PC-9 (cell line): ENCODE results near the gene FAM163B. TPM values are rescaled to one million over a fixed set of nuclear protein-coding genes. Genes with fewer than 3 reads are reported as not detected.
A peak's percentile ranks its signal among the peaks of the same experiment; 100 is the strongest.

ENCODE experiments used
- BruUV-seq: library from RNA; stranded (reverse); fragments of 400-500 nt; replicated peaks from 2 replicates; lab custom pipeline; 2021; lab: Mats Ljungman, UMichigan
- CTCF ChIA-PET: fragments of 300-600 bp; sonication (Branson Sonifier 250); formaldehyde crosslinking; loops from one replicate; lab custom pipeline; 2022; ENCODE audit warnings: antibody characterized with exemption; lab: Charles Lee
- POLR2A ChIA-PET: fragments of 300-600 bp; sonication (Branson Sonifier 250); formaldehyde crosslinking; loops from one replicate; lab custom pipeline; 2022; ENCODE audit warnings: antibody characterized with exemption; ENCODE audit not compliant: unreplicated experiment; lab: Charles Lee
- DNase-seq, 2 experiments: peaks; one replicate each; pipeline versions ENCODE4 v3.0.0 to v3.0.0-alpha.2; 2015 to 2022; ENCODE audit warnings: mixed read lengths in 1 of 2
- H2AFZ ChIP-seq: fragments of 200-600 bp; sonication (generic); 2 replicates; pipeline ENCODE4 v1.8.1; 2017; ENCODE audit warnings: antibody characterized with exemption
- H3F3A ChIP-seq: fragments of 200-600 bp; sonication (generic); 2 replicates; pipeline ENCODE4 v1.8.1; 2017; ENCODE audit warnings: antibody characterized with exemption, mild to moderate bottlenecking, low read depth; ENCODE audit not compliant: insufficient read depth
- H3K27ac ChIP-seq: fragments of 200-600 bp; sonication (generic); 2 replicates; pipeline ENCODE4 v1.6.1; 2016; ENCODE audit warnings: mixed run types
- H3K27me3 ChIP-seq: fragments of 200-600 bp; sonication (generic); 2 replicates; pipeline ENCODE4 v1.6.1; 2016; ENCODE audit warnings: low read depth, mixed run types; ENCODE audit not compliant: insufficient read depth
- H3K36me3 ChIP-seq: fragments of 200-600 bp; sonication (generic); 2 replicates; pipeline ENCODE4 v1.6.1; 2016; ENCODE audit warnings: low read depth, mixed run types
- H3K4me1 ChIP-seq: fragments of 200-600 bp; sonication (generic); replicated peaks from 2 replicates; pipeline ENCODE4 v1.6.1; 2016; ENCODE audit warnings: mixed run types; ENCODE audit not compliant: insufficient read depth
- H3K4me2 ChIP-seq: fragments of 200-600 bp; sonication (generic); 2 replicates; pipeline ENCODE4 v1.6.1; 2017; ENCODE audit warnings: mixed run types
- H3K4me3 ChIP-seq: fragments of 200-600 bp; sonication (generic); 2 replicates; pipeline ENCODE4 v1.6.1; 2016; ENCODE audit warnings: mixed run types
- H3K79me2 ChIP-seq: fragments of 200-600 bp; sonication (generic); 2 replicates; pipeline ENCODE4 v1.6.1; 2017; ENCODE audit warnings: low read depth, mixed run types
- H3K9me2 ChIP-seq: fragments of 200-600 bp; sonication (generic); 2 replicates; pipeline ENCODE4 v1.8.1; 2017; ENCODE audit warnings: mild to moderate bottlenecking; ENCODE audit not compliant: insufficient read depth
- H3K9me3 ChIP-seq: fragments of 200-600 bp; sonication (generic); 2 replicates; pipeline ENCODE4 v1.8.1; 2016; ENCODE audit warnings: low read depth; ENCODE audit not compliant: insufficient read depth
- H4K20me1 ChIP-seq: fragments of 200-600 bp; sonication (generic); 2 replicates; pipeline ENCODE4 v1.8.1; 2017; ENCODE audit not compliant: insufficient read depth
- EZH2 ChIP-seq: fragments of 200-600 bp; sonication (generic); IDR thresholded peaks from 2 replicates; pipeline ENCODE4 v1.8.0; 2017; ENCODE audit warnings: antibody characterized with exemption, low read depth
- intact Hi-C: fragments of 100-400 bp; cut with micrococcal nuclease; formaldehyde crosslinking; loops from one replicate; pipeline ENCODE4 v1.10.0; 2022; ENCODE audit not compliant: unreplicated experiment
- total RNA-seq: library from RNA; stranded (reverse); gene quantifications from 2 replicates; pipeline ENCODE4 v1.2.3, GENCODE V29; 2021
- TF ChIP-seq, protein P1 (sequence below): fragments of 200-600 bp; sonication (generic); conservative IDR thresholded peaks from 2 replicates; pipeline ENCODE4 v1.6.1; 2017; ENCODE audit warnings: mixed run types, antibody characterized with exemption, mild to moderate bottlenecking, moderate library complexity

The FAM163B gene
- total RNA-seq, 1 experiment from 2014 or later, result not detected

DNA sequence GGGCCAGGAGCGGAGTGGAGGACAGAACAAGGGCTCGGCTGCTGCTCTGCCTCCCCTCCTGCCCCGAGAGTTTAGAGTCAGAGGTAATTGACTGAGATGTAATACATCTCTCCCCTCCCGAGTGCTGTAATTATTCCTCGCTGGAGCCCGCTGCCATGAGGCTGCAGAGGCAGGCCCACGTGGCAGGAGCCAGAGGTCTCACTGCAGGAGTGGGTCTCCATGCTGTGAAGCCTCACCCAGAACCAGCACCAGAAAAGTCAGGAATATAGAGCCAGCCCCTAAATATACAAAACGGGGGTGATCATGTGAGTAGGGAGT, 2.5 kb downstream of the FAM163B start:
- Histone ChIP-seq H3K9me3 (no peaks in the 10 kb centered on the region), H3K4me2 (no peak overlapping the region), H3K9me2 (no peaks in the 10 kb centered on the region), H2AFZ (no peak overlapping the region), H3K4me1 (no peaks in the 10 kb centered on the region), H3K27me3 (peaks cover 92% of the 10 kb centered on the region), H3K36me3 (no peaks in the 10 kb centered on the region), H3K4me3 (no peak overlapping the region), H3K27ac (no peak overlapping the region), H4K20me1 (peaks cover 2% of the 10 kb centered on the region; the same call in 1 of the 2 replicates), H3F3A (no peaks in the 10 kb centered on the region), H3K79me2 (no peaks in the 10 kb centered on the region)
- no peak for DNase-seq
- ChIA-PET CTCF (no interaction called here), POLR2A (no interaction called here)
- intact Hi-C loops, result no loop called here
- BruUV-seq, result no TSS peak
- 0 out of 2 replicates have a peak, but pooled peaks have one; percentile 20 for TF ChIP-seq EZH2
- TF ChIP-seq, protein P1, sequence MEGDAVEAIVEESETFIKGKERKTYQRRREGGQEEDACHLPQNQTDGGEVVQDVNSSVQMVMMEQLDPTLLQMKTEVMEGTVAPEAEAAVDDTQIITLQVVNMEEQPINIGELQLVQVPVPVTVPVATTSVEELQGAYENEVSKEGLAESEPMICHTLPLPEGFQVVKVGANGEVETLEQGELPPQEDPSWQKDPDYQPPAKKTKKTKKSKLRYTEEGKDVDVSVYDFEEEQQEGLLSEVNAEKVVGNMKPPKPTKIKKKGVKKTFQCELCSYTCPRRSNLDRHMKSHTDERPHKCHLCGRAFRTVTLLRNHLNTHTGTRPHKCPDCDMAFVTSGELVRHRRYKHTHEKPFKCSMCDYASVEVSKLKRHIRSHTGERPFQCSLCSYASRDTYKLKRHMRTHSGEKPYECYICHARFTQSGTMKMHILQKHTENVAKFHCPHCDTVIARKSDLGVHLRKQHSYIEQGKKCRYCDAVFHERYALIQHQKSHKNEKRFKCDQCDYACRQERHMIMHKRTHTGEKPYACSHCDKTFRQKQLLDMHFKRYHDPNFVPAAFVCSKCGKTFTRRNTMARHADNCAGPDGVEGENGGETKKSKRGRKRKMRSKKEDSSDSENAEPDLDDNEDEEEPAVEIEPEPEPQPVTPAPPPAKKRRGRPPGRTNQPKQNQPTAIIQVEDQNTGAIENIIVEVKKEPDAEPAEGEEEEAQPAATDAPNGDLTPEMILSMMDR, result no peak

DNA sequence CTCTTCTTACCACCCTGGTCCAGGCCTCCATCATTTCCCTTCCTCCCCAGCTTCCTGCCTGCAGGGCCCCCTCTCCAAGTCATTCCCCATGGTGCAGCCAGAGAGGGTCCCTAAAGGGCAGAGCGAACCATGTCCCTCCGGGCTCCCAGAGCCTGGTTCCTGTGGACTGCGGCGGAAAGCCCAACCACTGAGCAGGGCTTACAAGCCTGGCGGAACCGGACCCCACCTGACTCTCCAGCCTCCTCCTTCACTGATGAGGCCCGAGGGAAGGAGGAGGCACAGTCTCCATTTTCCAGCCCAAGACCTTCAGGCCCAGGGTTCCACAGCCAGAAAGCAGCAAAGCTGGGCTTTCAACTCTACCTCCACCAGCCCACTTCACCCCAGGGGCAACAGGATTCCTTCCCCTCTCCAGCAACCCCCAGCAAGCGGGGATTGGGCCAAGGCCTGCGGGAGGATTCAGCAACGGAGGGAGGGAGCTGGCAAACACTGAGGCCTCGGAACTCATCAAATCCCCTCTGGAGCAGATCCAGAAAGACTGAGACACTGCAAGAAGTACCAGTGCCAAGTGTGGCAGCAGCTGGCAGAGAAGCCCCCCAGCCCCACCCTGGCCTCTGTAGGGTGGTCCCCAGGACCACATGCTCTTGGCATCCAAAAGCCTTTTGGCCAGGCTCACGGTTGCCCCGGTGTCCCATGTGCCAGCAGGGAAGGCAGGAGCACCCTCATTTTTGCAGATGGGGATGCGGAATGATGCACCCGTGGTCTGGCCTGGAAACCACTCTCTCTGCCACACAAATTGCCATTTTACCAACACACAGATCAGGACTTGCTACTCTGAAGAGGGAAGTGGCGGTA, 3.1 kb downstream of the FAM163B start:
- no peak overlapping the region for H3K4me2 ChIP-seq

DNA sequence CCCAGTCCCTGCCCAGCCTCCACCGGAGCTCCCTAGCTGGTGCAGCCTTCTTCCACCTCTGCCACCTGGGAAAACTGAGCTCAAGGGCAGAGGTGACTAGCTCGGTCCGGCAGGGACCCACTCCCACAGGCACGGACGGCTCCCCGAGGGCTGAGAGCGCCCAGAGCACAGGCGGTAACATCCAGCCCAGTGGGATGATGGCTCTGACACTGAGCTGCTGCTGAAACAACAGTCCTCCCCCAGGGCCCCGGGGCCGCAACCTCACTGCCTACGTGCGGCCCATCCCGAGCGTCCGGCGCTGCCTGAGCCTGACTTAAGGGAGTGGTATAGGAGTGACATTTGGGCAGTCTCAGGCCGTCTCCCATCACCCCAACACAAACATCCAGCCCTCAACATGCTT, 3.7 kb downstream of the FAM163B start:
- Histone ChIP-seq H3K9me3 (no peaks in the 10 kb centered on the region), H2AFZ (no peak overlapping the region), H3K9me2 (no peaks in the 10 kb centered on the region), H3K4me1 (no peaks in the 10 kb centered on the region), H3K36me3 (no peaks in the 10 kb centered on the region), H3F3A (no peaks in the 10 kb centered on the region), H3K4me2 (no peak overlapping the region), H3K27me3 (peaks cover 92% of the 10 kb centered on the region), H3K79me2 (no peaks in the 10 kb centered on the region), H3K27ac (no peak overlapping the region), H4K20me1 (no peaks in the 10 kb centered on the region; the same call in 1 of the 2 replicates), H3K4me3 (no peak overlapping the region)
- CTCF ChIA-PET, result no interaction called here
- POLR2A ChIA-PET, result no interaction called here
- TF ChIP-seq, protein P1, result no peak
- TF ChIP-seq EZH2, result no peak
- BruUV-seq, result no TSS peak
- DNase-seq, result no peak
- intact Hi-C loops, result no loop called here

More for the DNA sequence above, 3.1 kb downstream of the FAM163B start:
- DNase-seq, result no peak
- H3F3A ChIP-seq, result no peaks in the 10 kb centered on the region
- intact Hi-C loops, result no loop called here
- ChIA-PET CTCF (no interaction called here), POLR2A (no interaction called here)
- H3K36me3 ChIP-seq, result no peaks in the 10 kb centered on the region
- H3K4me3 ChIP-seq, result no peak overlapping the region
- H3K27me3 ChIP-seq, result peaks cover 92% of the 10 kb centered on the region
- H4K20me1 ChIP-seq, result no peaks in the 10 kb centered on the region; the same call in 1 of the 2 replicates
- H3K9me2 ChIP-seq, result no peaks in the 10 kb centered on the region
- no TSS peak for BruUV-seq
- TF ChIP-seq, protein P1, result no peak
- TF ChIP-seq EZH2, result no peak
- H3K4me1 ChIP-seq, result no peaks in the 10 kb centered on the region
- H3K9me3 ChIP-seq, result no peaks in the 10 kb centered on the region
- no peak overlapping the region for H3K27ac ChIP-seq
- H3K79me2 ChIP-seq, result no peaks in the 10 kb centered on the region
- H2AFZ ChIP-seq, result no peak overlapping the region
